Fibroblast of lung (primary cell): Measurements from ENCODE around the gene SCMH1. TPM values are rescaled to one million over a fixed set of nuclear protein-coding genes. Genes with fewer than 3 reads are reported as not detected.

Experiments
- DNase-seq, 2 donors: peaks; one replicate each; pipeline versions ENCODE4 v3.0.0 to v3.0.0-alpha.2; 2010; ENCODE audit warnings: low read depth in 2 of 2
- H2AFZ ChIP-seq: 2 replicates; pipeline ENCODE4 v1.5.1; 2012; ENCODE audit warnings: low read length, control low read depth, inconsistent platforms
- H3K27ac ChIP-seq: 2 replicates; pipeline ENCODE4 v1.5.1; 2011; ENCODE audit warnings: low read length, control low read depth; ENCODE audit not compliant: insufficient read depth
- H3K27me3 ChIP-seq: 2 replicates; pipeline ENCODE4 v1.5.1; 2011; ENCODE audit warnings: mild to moderate bottlenecking, low read length; ENCODE audit not compliant: control insufficient read depth, insufficient read depth
- H3K36me3 ChIP-seq: 2 replicates; pipeline ENCODE4 v1.5.1; 2011; ENCODE audit warnings: low read length; ENCODE audit not compliant: control insufficient read depth, insufficient read depth
- H3K4me1 ChIP-seq: 2 replicates; pipeline ENCODE4 v1.5.1; 2011; ENCODE audit warnings: low read length; ENCODE audit not compliant: control insufficient read depth, insufficient read depth; ENCODE audit errors: extremely low read depth
- H3K4me2 ChIP-seq: 2 replicates; pipeline ENCODE4 v1.5.1; 2011; ENCODE audit warnings: low read length, control low read depth; ENCODE audit not compliant: insufficient read depth; ENCODE audit errors: extremely low read depth
- H3K4me3 ChIP-seq, 4 experiments: fragments of 200-600 bp in 1 of 4; sonication (generic) in 1 of 4; replicated peaks in 1 of 4; 2 replicates each; pipeline ENCODE4 v1.5.1; 2011 to 2016; ENCODE audit warnings: low read length in 4 of 4, low read depth in 3 of 4, mild to moderate bottlenecking in 3 of 4, control low read depth in 2 of 4, inconsistent platforms in 1 of 4, mixed read lengths in 1 of 4; ENCODE audit not compliant: insufficient read depth in 1 of 4; ENCODE audit errors: control extremely low read depth in 1 of 4
- H3K79me2 ChIP-seq: 2 replicates; pipeline ENCODE4 v1.5.1; 2012; ENCODE audit warnings: mild to moderate bottlenecking, low read length, inconsistent platforms; ENCODE audit not compliant: control insufficient read depth, insufficient read depth
- H3K9ac ChIP-seq: 2 replicates; pipeline ENCODE4 v1.5.1; 2011; ENCODE audit warnings: mild to moderate bottlenecking, low read length, control low read depth; ENCODE audit not compliant: insufficient read depth
- H3K9me3 ChIP-seq: 2 replicates; pipeline ENCODE4 v1.5.1; 2012; ENCODE audit warnings: low read depth, low read length; ENCODE audit not compliant: control insufficient read depth, insufficient read depth
- H4K20me1 ChIP-seq: 2 replicates; pipeline ENCODE4 v1.5.1; 2011; ENCODE audit warnings: low read length; ENCODE audit not compliant: control insufficient read depth, insufficient read depth; ENCODE audit errors: extremely low read depth
- EZH2 ChIP-seq: IDR thresholded peaks from 2 replicates; pipeline ENCODE4 v1.5.1; 2012; ENCODE audit warnings: low read length, control low read depth, mild to moderate bottlenecking; ENCODE audit errors: missing control alignments
- polyA plus RNA-seq, 2 donors: library from polyadenylated mRNA; depleted of rRNA in 1 of 2; stranded (reverse) in 1 of 2; unstranded in 1 of 2; fragments of >200 nt; gene quantifications; 2 replicates each; pipeline ENCODE4 v1.2.1, GENCODE V29; 2011 to 2012; ENCODE audit warnings: missing spikeins in 1 of 2
- total RNA-seq: library from RNA; depleted of rRNA; stranded (reverse); fragments of >200 nt; gene quantifications from 2 replicates; pipeline ENCODE4 v1.2.1, GENCODE V29; 2014
- TF ChIP-seq, protein P1 (sequence below), 2 donors: IDR thresholded peaks in 1 of 2; conservative IDR thresholded peaks in 1 of 2; 1 replicate in 1 of 2; 2 replicates in 1 of 2; pipeline ENCODE4 v1.5.1; 2011 to 2012; ENCODE audit warnings: low read length in 2 of 2, control low read depth in 1 of 2, inconsistent platforms in 1 of 2, low read depth in 1 of 2, mild to moderate bottlenecking in 1 of 2

Gene SCMH1
- total and polyA plus RNA-seq, 2 donors (not counting 1 experiment from before 2014, with no cell fraction given), result 20.8 to 24.8 TPM

DNA sequence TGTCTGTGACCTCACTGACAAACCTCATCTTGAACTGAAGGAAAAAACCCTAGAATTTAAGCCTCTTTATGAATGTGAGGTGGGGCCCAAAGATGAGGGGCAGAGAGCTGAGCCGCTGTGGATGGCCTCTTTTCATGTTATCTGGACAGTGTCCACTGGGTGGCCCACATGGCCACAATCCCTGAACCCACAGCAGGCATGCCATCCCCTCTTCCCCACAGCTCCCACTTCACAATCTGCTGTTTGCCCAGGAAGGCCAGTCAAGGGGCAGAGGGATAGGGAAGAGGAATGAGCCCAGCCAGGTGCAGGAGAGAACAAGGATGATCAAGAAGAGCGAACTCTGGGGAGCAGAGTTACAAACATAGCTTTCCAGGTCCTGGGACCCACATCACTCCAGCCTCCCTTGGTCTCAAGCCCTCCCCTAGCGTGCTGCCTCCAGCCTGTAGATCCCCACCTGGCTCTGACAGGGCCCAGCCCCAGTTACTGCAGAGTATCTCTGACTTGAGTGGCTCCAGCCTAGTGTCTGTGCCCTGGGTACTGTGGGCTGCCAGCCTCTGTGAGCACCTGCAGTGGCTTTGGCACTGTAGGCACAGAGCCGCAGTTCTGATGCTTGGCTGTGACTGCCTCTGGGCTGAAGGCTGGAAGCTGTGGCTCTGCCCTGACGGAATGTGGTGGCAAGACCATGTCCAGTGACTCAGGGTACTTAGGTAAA is 218.7 kb downstream of the SCMH1 start:
- H3K9ac ChIP-seq, result no peak overlapping the region
- no peaks in the 10 kb centered on the region for H3K79me2 ChIP-seq
- H3K27ac ChIP-seq, result no peak overlapping the region
- TF ChIP-seq EZH2, result no peak
- TF ChIP-seq, protein P1, sequence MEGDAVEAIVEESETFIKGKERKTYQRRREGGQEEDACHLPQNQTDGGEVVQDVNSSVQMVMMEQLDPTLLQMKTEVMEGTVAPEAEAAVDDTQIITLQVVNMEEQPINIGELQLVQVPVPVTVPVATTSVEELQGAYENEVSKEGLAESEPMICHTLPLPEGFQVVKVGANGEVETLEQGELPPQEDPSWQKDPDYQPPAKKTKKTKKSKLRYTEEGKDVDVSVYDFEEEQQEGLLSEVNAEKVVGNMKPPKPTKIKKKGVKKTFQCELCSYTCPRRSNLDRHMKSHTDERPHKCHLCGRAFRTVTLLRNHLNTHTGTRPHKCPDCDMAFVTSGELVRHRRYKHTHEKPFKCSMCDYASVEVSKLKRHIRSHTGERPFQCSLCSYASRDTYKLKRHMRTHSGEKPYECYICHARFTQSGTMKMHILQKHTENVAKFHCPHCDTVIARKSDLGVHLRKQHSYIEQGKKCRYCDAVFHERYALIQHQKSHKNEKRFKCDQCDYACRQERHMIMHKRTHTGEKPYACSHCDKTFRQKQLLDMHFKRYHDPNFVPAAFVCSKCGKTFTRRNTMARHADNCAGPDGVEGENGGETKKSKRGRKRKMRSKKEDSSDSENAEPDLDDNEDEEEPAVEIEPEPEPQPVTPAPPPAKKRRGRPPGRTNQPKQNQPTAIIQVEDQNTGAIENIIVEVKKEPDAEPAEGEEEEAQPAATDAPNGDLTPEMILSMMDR (conservative IDR thresholded peaks at IDR 0.05 in 1 of 2, IDR thresholded peaks at IDR 0.05 in 1 of 2; ENCODE audit: low read depth in 1 of 2, low read length in 2 of 2), result peak; percentile 23 to 39
- no peaks in the 10 kb centered on the region for H4K20me1 ChIP-seq
- no peak overlapping the region for H3K4me3 ChIP-seq
- DNase-seq, result peak in 1 of 2 donors; percentile 20
- H3K36me3 ChIP-seq, result peaks cover 6% of the 10 kb centered on the region
- no peaks in the 10 kb centered on the region for H3K27me3 ChIP-seq
- no peak overlapping the region for H3K4me2 ChIP-seq
- peaks cover 2% of the 10 kb centered on the region for H3K4me1 ChIP-seq
- no peaks in the 10 kb centered on the region for H3K9me3 ChIP-seq
- no peak overlapping the region for H2AFZ ChIP-seq

DNA sequence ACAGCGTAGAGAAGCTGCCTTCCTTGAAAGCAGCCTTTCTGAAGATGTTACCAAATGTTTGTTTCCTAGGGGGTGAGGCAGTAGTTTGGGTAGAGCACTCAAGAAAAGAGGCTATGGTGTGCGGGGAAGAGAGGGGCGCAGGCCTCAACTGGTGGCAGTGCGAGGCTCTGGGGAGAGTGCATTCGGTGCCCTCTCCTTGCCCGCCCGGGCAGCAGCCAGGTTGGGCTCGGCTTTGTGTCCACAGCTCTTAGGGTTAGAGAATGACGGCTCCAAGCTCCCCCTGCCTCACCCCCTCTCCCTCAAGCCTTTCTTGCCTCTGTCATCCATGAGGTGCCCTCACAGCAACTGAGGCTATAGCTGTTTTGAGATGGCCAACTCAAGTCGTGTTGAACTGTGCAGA is 219.7 kb downstream of the SCMH1 start:
- Histone ChIP-seq H3K27ac (no peak overlapping the region), H3K4me1 (peaks cover 2% of the 10 kb centered on the region), H3K9ac (no peak overlapping the region), H3K9me3 (no peaks in the 10 kb centered on the region), H3K79me2 (no peaks in the 10 kb centered on the region), H3K4me3 (no peak overlapping the region), H2AFZ (no peak overlapping the region), H3K36me3 (peaks cover 3% of the 10 kb centered on the region), H3K27me3 (no peaks in the 10 kb centered on the region), H3K4me2 (no peak overlapping the region), H4K20me1 (no peaks in the 10 kb centered on the region)
- DNase-seq, result no peak
- TF ChIP-seq, protein P1 (conservative IDR thresholded peaks at IDR 0.05 in 1 of 2, IDR thresholded peaks at IDR 0.05 in 1 of 2; ENCODE audit: low read depth in 1 of 2, low read length in 2 of 2), result no peak
- no peak for TF ChIP-seq EZH2

DNA sequence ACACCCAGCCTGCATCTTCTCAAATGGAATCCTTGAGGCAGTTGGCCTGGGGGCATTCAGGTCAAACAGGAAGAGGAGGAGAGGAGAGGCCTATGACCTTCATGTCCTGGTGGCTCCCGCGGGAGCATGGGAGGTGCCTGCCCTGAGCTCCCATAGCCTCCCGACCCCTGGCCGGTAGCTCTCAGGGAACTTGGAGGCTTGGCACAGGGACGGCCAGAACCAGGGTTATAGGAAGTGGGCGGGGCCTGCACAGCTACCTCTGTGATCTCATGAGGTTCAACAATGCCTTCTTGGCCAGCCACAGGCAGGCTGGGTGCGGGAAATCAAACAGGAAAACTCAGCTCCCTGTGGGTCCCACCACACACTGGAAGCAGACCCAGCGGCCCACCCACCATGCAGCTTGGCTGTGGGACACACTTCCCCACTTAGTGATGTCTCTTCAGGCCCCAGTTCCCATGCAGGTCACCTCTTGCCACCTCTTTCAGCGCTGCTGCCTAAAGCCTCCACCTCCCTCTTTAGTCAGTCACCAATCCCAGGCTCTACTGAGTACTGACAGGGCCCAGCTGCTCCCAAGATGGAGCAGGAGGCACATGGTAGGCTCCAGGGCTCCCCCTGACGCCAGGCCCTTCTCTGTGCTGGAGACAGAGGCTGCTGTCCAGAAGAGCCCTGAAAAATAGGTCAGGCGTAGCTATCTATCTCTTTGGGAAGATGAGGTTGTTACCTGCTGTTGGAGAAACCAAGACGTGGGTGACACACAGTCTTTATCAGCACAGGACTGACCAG is 220.4 kb downstream of the SCMH1 start, which contains the start of gene SLFNL1:
Gene SLFNL1, minus strand, starts transcription at position 200 of the 783 bp plus-strand sequence. CDS start 1,065 bp downstream, outside the sequence.
- DNase-seq, result peak in 1 of 2 donors; percentile 59
- H3K4me2 ChIP-seq, result no peak within 1 kb of the TSS
- no peaks in the 10 kb centered on the region for H3K9me3 ChIP-seq
- no peak within 1 kb of the TSS for H3K27ac ChIP-seq
- H3K9ac ChIP-seq, result no peak within 1 kb of the TSS
- H3K79me2 ChIP-seq, result no peaks in the 10 kb centered on the region
- H2AFZ ChIP-seq, result no peak within 1 kb of the TSS
- TF ChIP-seq, protein P1 (conservative IDR thresholded peaks at IDR 0.05 in 1 of 2, IDR thresholded peaks at IDR 0.05 in 1 of 2; ENCODE audit: low read depth in 1 of 2, low read length in 2 of 2), result peak; percentile 30 to 41
- no peak for TF ChIP-seq EZH2
- H4K20me1 ChIP-seq, result no peaks in the 10 kb centered on the region
- no peaks in the 10 kb centered on the region for H3K27me3 ChIP-seq
- H3K4me1 ChIP-seq, result peaks cover 2% of the 10 kb centered on the region
- peaks cover 5% of the 10 kb centered on the region for H3K36me3 ChIP-seq
- H3K4me3 ChIP-seq, result no peak within 1 kb of the TSS
